ENCODE measurements around the gene TAS1R2. TPM values are rescaled to one million over a fixed set of nuclear protein-coding genes. Genes with fewer than 3 reads are reported as not detected.

The TAS1R2 gene
- total and polyA plus RNA-seq, 2 of the 13 experiments (the other 11 are each of a cell fraction or from before 2014, with no cell fraction given), result not detected

GRCh38 chr1:18902523-18903290 is 43.2 kb upstream of the TAS1R2 start, which contains the start of gene ALDH4A1 (continued):
- TF ChIP-seq ZNF609 (CRISPR knock-in tag; IDR thresholded peaks at IDR 0.05; ENCODE audit: borderline replicate concordance) (no peak), MBNL3 (CRISPR knock-in tag; conservative IDR thresholded peaks at IDR 0.05) (no peak), ZNF790 (CRISPR knock-in tag; IDR thresholded peaks at IDR 0.05; ENCODE audit: borderline replicate concordance) (no peak), AKAP8 (CRISPR knock-in tag; IDR thresholded peaks at IDR 0.05) (no peak), ARID2 (CRISPR knock-in tag; IDR thresholded peaks at IDR 0.05; ENCODE audit: borderline replicate concordance) (no peak), ZFX (CRISPR knock-in tag; IDR thresholded peaks at IDR 0.05; ENCODE audit: low read depth) (peak; percentile 59; the same call in 1 of the 2 replicates), ZFY (CRISPR knock-in tag; IDR thresholded peaks at IDR 0.05) (peak; percentile 53; the same call in 1 of the 2 replicates), RARG (CRISPR knock-in tag; IDR thresholded peaks at IDR 0.05; ENCODE audit: low read depth) (no peak), PAXIP1 (CRISPR knock-in tag; conservative IDR thresholded peaks at IDR 0.05) (peak; percentile 41), ZKSCAN1 (IDR thresholded peaks at IDR 0.05; ENCODE audit: low read length) (no peak), ZNF644 (CRISPR knock-in tag; IDR thresholded peaks at IDR 0.05; ENCODE audit: low read depth) (no peak), PHF21A (CRISPR knock-in tag; IDR thresholded peaks at IDR 0.05) (peak; percentile 97), HMGA1 (CRISPR knock-in tag; conservative IDR thresholded peaks at IDR 0.05) (no peak), ZNF605 (CRISPR knock-in tag; IDR thresholded peaks at IDR 0.05) (0 out of 2 replicates have a peak, but pooled peaks have one; percentile 51), ZNF567 (CRISPR knock-in tag; IDR thresholded peaks at IDR 0.05; ENCODE audit: borderline replicate concordance) (no peak), SIX4 (CRISPR knock-in tag; IDR thresholded peaks at IDR 0.05) (no peak), HOXD1 (CRISPR knock-in tag; IDR thresholded peaks at IDR 0.05) (no peak)
- TF ChIP-seq, protein P1, sequence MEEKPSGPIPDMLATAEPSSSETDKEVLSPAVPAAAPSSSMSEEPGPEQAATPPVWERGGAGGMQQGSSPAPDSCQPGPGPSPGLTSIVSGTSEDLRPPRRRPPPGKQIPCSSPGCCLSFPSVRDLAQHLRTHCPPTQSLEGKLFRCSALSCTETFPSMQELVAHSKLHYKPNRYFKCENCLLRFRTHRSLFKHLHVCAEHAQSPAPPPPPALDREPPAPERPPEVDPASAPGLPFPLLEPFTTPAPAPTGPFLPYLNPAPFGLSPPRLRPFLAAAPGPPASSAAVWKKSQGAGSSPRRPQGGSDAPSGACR (CRISPR knock-in tag; IDR thresholded peaks at IDR 0.05), result no peak
- TF ChIP-seq, protein P2, sequence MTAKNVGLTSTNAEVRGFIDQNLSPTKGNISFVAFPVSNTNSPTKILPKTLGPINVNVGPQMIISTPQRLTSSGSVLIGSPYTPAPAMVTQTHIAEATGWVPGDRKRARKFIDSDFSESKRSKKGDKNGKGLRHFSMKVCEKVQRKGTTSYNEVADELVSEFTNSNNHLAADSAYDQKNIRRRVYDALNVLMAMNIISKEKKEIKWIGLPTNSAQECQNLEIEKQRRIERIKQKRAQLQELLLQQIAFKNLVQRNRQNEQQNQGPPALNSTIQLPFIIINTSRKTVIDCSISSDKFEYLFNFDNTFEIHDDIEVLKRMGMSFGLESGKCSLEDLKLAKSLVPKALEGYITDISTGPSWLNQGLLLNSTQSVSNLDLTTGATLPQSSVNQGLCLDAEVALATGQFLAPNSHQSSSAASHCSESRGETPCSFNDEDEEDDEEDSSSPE (CRISPR knock-in tag; IDR thresholded peaks at IDR 0.05), result peak; percentile 57; the same call in 1 of the 2 replicates

All from HepG2 (cell line).